ENCODE results near the gene LPIN3. TPM values are rescaled to one million over a fixed set of nuclear protein-coding genes. Genes with fewer than 3 reads are reported as not detected.

Gene LPIN3
- total RNA-seq, 2 donors from 2014 or later: 46.2 to 65.3 TPM

DNA sequence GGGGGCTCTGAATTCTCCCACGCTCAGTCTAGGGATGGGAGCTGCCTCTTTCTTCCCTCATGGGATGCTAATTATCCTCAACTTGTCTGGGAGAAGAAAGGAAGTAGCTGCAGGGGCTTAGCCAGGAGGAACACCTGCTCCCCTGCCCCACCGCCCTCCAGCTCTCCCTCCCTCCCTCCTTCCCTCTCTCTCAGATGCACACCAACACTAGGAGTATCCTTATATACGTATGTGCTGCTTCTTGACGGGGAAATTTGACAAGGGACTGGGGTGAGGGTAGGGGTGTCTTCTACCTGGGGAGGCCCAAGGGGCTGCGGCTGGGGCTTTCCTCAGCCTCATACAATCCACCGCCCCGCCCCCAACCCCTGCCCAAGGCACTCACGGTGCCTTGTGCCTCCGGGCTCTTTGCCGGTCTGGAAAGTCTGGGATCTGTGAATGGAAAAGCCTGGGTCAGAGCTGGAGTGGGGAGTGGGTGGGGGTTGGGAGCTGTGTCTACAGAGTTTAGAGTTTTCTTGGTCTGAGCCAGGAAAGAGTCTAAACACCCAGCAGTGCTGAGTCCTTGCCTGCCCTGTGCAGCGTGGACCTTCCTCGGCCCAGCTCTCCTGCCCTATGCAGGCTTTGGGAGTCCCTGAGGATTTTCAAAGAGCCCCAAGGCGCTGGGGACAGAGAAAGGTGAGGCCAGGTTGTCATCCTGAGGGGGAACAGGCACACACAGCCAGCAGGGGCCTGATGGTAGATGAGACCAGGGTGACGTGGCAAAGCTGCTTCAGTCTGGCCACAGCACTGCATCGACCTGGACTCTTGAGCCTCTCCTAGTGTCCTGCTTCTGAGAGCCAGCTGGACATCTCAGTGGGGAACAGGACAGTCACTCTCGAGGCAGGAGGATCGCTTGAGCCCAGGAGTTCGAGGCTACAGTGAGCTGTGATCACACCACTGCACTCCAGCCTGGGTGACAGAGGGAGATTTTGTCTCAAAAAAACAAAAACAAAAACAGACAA is 55.3 kb downstream of the LPIN3 start:
- no peaks in the 10 kb centered on the region for H3K27me3 ChIP-seq
- H3K4me1 ChIP-seq: no peaks in the 10 kb centered on the region
- no peak overlapping the region for H3K9ac ChIP-seq (ENCODE audit: low read depth in 2 of 2, low read length in 2 of 2)
- TF ChIP-seq CTCF (IDR thresholded peaks at IDR 0.05): no peak
- no peaks in the 10 kb centered on the region for H3K36me3 ChIP-seq
- no peak overlapping the region for H3K27ac ChIP-seq
- intact Hi-C loops (cut with DNase I): no loop called here
- no peaks in the 10 kb centered on the region for H3K9me3 ChIP-seq
- H3K4me3 ChIP-seq: no peak overlapping the region
- DNase-seq: no peak

GRCh38 chr20:41398408-41398807 is 57.8 kb downstream of the LPIN3 start:
- peak overlapping the region; percentile 16 for H3K27ac ChIP-seq
- intact Hi-C loops (cut with DNase I): no loop called here

GRCh38 chr20:41403604-41404003 is 63.0 kb downstream of the LPIN3 start:
- no peak overlapping the region for H3K27ac ChIP-seq
- no peak overlapping the region for H3K9ac ChIP-seq (ENCODE audit: low read depth in 2 of 2, low read length in 2 of 2)
- peaks cover 4% of the 10 kb centered on the region for H3K36me3 ChIP-seq
- no peak overlapping the region for H3K4me3 ChIP-seq
- no peaks in the 10 kb centered on the region for H3K9me3 ChIP-seq
- no peak for TF ChIP-seq CTCF (IDR thresholded peaks at IDR 0.05)
- intact Hi-C loops (cut with DNase I): no loop called here
- H3K27me3 ChIP-seq: no peaks in the 10 kb centered on the region
- no peaks in the 10 kb centered on the region for H3K4me1 ChIP-seq
- DNase-seq: no peak

More at GRCh38 chr20:41398408-41398807, 57.8 kb downstream of the LPIN3 start:
- no peaks in the 10 kb centered on the region for H3K4me1 ChIP-seq
- H3K36me3 ChIP-seq: no peaks in the 10 kb centered on the region
- H3K9me3 ChIP-seq: no peaks in the 10 kb centered on the region
- no peak for TF ChIP-seq CTCF (IDR thresholded peaks at IDR 0.05)
- peak; percentile 55 for DNase-seq
- H3K4me3 ChIP-seq: no peak overlapping the region
- no peaks in the 10 kb centered on the region for H3K27me3 ChIP-seq
- no peak overlapping the region for H3K9ac ChIP-seq (ENCODE audit: low read depth in 2 of 2, low read length in 2 of 2)

- no peak overlapping the region for H3K27ac ChIP-seq
- H3K27me3 ChIP-seq: no peaks in the 10 kb centered on the region
- no peak for DNase-seq
- intact Hi-C loops (cut with DNase I): no loop called here
- TF ChIP-seq CTCF (IDR thresholded peaks at IDR 0.05): no peak
- H3K4me1 ChIP-seq: no peaks in the 10 kb centered on the region
- no peak overlapping the region for H3K9ac ChIP-seq (ENCODE audit: low read depth in 2 of 2, low read length in 2 of 2)
- H3K9me3 ChIP-seq: no peaks in the 10 kb centered on the region
- H3K4me3 ChIP-seq: no peak overlapping the region
- peaks cover 6% of the 10 kb centered on the region for H3K36me3 ChIP-seq
Measured at GRCh38 chr20:41405436-41405835, 64.8 kb downstream of the LPIN3 start.

DNA sequence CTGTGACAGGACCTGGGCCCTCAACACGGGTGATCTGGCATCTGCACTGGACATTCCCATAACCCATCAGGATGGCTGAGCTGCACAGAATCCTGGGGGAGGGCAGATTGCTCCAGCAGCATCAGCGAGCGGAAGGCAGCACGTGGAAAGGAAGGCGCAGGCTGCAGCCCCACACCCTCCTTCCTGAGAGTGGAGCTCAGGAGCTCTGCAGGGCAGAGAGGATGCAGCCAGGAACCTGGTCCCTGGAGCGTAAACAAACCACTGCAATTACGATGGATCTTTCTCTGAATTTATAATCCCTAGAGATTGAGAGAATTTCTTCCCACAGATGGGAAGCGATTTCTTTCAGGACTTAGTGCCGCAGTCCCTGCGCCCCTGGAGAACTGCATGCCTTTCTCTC is 65.7 kb downstream of the LPIN3 start:
- Histone ChIP-seq H3K36me3 (peaks cover 8% of the 10 kb centered on the region), H3K9ac (ENCODE audit: low read depth in 2 of 2, low read length in 2 of 2) (no peak overlapping the region), H3K4me1 (no peaks in the 10 kb centered on the region), H3K27ac (no peak overlapping the region), H3K4me3 (no peak overlapping the region), H3K27me3 (no peaks in the 10 kb centered on the region), H3K9me3 (no peaks in the 10 kb centered on the region)
- intact Hi-C loops (cut with DNase I): no loop called here
- no peak for DNase-seq
- no peak for TF ChIP-seq CTCF (IDR thresholded peaks at IDR 0.05)
